ENCODE results near the gene SLC5A11. TPM values are rescaled to one million over a fixed set of nuclear protein-coding genes. Genes with fewer than 3 reads are reported as not detected.

Gene SLC5A11
- total RNA-seq, 1 experiment from 2014 or later, result not detected

GRCh38 chr16:24930440-24930839 lies 84.7 kb downstream of the SLC5A11 start (continued):
- no peak for TF ChIP-seq ZNF138 (CRISPR knock-in tag; conservative IDR thresholded peaks at IDR 0.05)
- no peak for TF ChIP-seq ELF4 (CRISPR knock-in tag; IDR thresholded peaks at IDR 0.05; ENCODE audit: low read depth)

- H3K4me3 Mint-ChIP-seq, result no peak overlapping the region
- H3K27me3 Mint-ChIP-seq (ENCODE audit: low read depth), result no peaks in the 10 kb centered on the region
- no peaks in the 10 kb centered on the region for H3K4me1 Mint-ChIP-seq
- ATAC-seq, result no peak
- no peaks in the 10 kb centered on the region for H3K9me3 Mint-ChIP-seq
- peaks cover 25% of the 10 kb centered on the region for H3K36me3 Mint-ChIP-seq
- DNase-seq (ENCODE audit: low spot score), result no peak
- no peak overlapping the region for H3K27ac Mint-ChIP-seq
- POLR2A ChIA-PET, result no interaction called here
- TF ChIP-seq CREB1 (CRISPR knock-in tag; IDR thresholded peaks at IDR 0.05), result no peak
- no peak for TF ChIP-seq ESRRA (CRISPR knock-in tag; IDR thresholded peaks at IDR 0.05; ENCODE audit: borderline replicate concordance)
- TF ChIP-seq ZNF423 (CRISPR knock-in tag; IDR thresholded peaks at IDR 0.05), result no peak
- no peak for TF ChIP-seq ZBTB43 (CRISPR knock-in tag; IDR thresholded peaks at IDR 0.05)
- TF ChIP-seq ZNF317 (CRISPR knock-in tag; IDR thresholded peaks at IDR 0.05; ENCODE audit: borderline replicate concordance, low read depth), result no peak
- no peak for TF ChIP-seq NR3C1 (CRISPR knock-in tag; conservative IDR thresholded peaks at IDR 0.05; ENCODE audit: low read depth)
- no peak for TF ChIP-seq CDX4 (CRISPR knock-in tag; IDR thresholded peaks at IDR 0.05; ENCODE audit: borderline replicate concordance)
- TF ChIP-seq E2F5 (CRISPR knock-in tag; IDR thresholded peaks at IDR 0.05), result no peak
- TF ChIP-seq IRF2 (CRISPR knock-in tag; IDR thresholded peaks at IDR 0.05; ENCODE audit: borderline replicate concordance, low read depth), result no peak
- TF ChIP-seq IRF1 (CRISPR knock-in tag; IDR thresholded peaks at IDR 0.05), result no peak
- CTCF ChIA-PET, result interaction anchor here (1.0 kb wide), 1 partner anchor 294 kb away, joined by 4 read pairs; no protein-coding TSS in a partner anchor
Observed at GRCh38 chr16:24931091-24931490, 85.3 kb downstream of the SLC5A11 start.

- Mint-ChIP-seq H3K4me1 (no peaks in the 10 kb centered on the region), H3K27me3 (ENCODE audit: low read depth) (no peaks in the 10 kb centered on the region), H3K4me3 (no peak overlapping the region), H3K27ac (no peak overlapping the region), H3K9me3 (no peaks in the 10 kb centered on the region), H3K36me3 (peaks cover 29% of the 10 kb centered on the region)
- ATAC-seq, result no peak
- ChIA-PET CTCF (interaction anchor here (1.6 kb wide), 1 partner anchor 29 kb away, joined by 6 read pairs; no protein-coding TSS in a partner anchor), POLR2A (no interaction called here)
- no peak for DNase-seq (ENCODE audit: low spot score)
- TF ChIP-seq RORB (CRISPR knock-in tag; IDR thresholded peaks at IDR 0.05) (no peak), E2F4 (CRISPR knock-in tag; IDR thresholded peaks at IDR 0.05; ENCODE audit: borderline replicate concordance, low read depth) (no peak), ARID4B (CRISPR knock-in tag; IDR thresholded peaks at IDR 0.05; ENCODE audit: borderline replicate concordance) (no peak), ATF6 (CRISPR knock-in tag; IDR thresholded peaks at IDR 0.05) (no peak), CDX4 (CRISPR knock-in tag; IDR thresholded peaks at IDR 0.05; ENCODE audit: borderline replicate concordance) (no peak), ZBTB21 (CRISPR knock-in tag; IDR thresholded peaks at IDR 0.05; ENCODE audit: borderline replicate concordance) (no peak), USF1 (CRISPR knock-in tag; IDR thresholded peaks at IDR 0.05) (no peak), MXD4 (CRISPR knock-in tag; IDR thresholded peaks at IDR 0.05; ENCODE audit: borderline replicate concordance) (no peak)
Observed at GRCh38 chr16:24935336-24935735, 89.6 kb downstream of the SLC5A11 start.

Measured in WTC11 (cell line).